CD4-positive, alpha-beta T cell treated with Interferon alpha-2 for 1 hour (primary cell): ENCODE measurements around the gene LAMC1.
"Not testable (repeated sequence)": the region's sequence is repeated elsewhere in the genome, so short reads cannot be mapped to it uniquely, and the experiment has no call there.

ENCODE experiments used
- DNase-seq, 2 donors: peaks; one replicate each; pipeline ENCODE4 v3.0.0-alpha.2; 2020 to 2022

Gene LAMC1

GRCh38 chr1:183110326-183110880 is 87.2 kb downstream of the LAMC1 start:
- DNase-seq, result no peak

DNA sequence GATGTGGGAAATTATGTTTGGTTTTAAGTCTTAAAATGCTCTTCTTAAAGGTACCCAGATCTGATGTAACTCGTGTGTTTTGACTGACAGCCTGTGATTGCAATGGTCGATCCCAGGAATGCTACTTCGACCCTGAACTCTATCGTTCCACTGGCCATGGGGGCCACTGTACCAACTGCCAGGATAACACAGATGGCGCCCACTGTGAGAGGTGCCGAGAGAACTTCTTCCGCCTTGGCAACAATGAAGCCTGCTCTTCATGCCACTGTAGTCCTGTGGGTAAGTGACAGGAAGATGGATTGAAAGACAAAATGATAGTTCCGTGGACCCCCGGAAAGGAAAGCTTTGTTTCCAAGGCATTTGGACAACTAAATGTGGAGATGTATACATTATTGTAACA is 91.2 kb downstream of the LAMC1 start:
- DNase-seq, result no peak

DNA sequence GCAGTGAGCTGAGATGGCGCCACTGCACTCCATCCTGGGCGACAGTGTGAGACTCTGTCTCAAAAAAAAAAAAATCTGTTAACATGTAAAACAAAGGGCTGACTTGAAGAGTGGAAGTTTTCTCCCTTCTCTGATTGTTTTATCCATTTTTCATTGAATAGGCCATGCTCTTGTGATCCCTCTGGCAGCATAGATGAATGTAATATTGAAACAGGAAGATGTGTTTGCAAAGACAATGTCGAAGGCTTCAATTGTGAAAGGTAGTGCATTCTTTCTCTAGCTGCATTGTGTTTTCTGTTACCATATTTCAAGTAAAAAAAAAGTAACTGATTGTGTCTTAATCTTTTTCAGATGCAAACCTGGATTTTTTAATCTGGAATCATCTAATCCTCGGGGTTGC is 93.2 kb downstream of the LAMC1 start:
- no peak for DNase-seq

DNA sequence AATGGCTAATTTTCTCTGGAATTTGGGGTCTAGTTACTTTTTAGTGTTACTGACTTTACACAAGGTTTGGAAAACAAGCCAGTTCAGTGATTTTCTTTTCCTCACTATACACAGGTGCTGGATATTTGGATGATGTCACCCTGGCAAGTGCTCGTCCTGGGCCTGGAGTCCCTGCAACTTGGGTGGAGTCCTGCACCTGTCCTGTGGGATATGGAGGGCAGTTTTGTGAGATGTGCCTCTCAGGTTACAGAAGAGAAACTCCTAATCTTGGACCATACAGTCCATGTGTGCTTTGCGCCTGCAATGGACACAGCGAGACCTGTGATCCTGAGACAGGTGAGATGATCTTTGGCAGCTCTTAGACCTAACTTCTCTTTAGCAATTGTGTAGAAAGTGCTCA is 98.4 kb downstream of the LAMC1 start:
- no peak for DNase-seq

DNA sequence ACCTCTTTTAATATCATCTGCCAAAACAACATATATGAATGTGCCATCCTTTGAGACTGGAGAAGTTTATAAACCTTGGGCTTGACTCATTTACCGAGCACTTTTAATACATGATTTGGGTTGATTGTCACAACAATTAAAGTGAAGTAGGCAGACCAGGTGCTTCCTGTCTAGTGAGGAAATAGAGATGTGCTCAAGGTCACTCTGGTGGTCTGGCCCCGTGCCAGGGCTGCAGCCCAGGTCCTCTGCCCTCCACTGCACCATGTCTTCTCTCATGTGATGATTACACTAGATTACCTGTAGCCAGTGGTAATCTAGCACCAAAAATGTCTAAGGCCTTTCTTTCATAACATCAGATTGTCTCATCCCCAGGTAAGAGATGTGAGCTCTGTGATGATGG is 101.0 kb downstream of the LAMC1 start:
- DNase-seq, result no peak

DNA sequence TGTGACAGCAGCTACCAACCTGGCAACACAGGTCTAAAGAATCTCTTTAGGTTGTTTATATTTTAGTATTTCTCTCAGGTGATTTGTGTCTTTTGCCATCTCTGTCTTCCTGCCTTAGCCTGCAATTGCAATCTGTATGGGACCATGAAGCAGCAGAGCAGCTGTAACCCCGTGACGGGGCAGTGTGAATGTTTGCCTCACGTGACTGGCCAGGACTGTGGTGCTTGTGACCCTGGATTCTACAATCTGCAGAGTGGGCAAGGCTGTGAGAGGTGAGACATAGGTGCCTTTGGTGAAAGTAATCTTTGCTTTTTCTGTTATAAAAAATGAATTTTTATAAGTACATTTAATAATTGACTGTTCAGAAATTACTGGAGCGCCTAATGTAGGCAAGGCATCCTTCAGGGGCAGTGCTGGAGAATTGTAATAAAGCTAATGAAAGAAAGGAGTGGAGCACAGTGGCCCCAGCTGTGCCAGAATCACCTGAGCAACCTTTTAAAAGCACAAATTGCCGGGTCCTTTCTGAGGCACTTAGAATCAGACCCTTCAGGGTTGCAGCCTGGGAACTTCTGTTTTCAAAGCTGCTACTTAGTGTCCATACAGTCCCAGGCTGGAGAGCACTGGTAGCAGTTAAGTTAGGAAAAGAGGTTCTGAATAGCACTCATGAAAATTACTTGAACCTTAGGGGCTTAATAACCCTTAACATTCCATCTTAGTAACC is 102.2 kb downstream of the LAMC1 start:
- no peak for DNase-seq

GRCh38 chr1:183126000-183126366 is 102.8 kb downstream of the LAMC1 start:
- DNase-seq, result no peak

DNA sequence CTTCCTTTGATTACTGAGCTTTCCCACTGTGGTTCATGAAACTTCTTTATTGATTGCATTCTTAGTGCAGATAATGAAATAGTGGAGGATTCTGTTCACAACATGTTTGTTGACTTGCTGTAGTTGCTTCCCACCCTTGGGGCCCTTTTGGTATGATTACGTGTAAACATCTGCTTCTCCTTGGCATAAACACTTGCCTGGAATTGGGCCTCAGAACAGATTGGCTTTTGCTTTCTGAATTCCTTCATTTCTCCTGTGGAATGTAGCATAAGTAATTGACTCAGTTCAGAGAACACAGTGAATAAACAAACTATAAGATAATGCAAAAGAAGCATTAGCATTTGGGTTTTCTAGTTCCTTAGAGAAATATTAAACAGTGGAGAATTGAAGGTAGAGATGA is 103.3 kb downstream of the LAMC1 start:
- DNase-seq, result no peak

DNA sequence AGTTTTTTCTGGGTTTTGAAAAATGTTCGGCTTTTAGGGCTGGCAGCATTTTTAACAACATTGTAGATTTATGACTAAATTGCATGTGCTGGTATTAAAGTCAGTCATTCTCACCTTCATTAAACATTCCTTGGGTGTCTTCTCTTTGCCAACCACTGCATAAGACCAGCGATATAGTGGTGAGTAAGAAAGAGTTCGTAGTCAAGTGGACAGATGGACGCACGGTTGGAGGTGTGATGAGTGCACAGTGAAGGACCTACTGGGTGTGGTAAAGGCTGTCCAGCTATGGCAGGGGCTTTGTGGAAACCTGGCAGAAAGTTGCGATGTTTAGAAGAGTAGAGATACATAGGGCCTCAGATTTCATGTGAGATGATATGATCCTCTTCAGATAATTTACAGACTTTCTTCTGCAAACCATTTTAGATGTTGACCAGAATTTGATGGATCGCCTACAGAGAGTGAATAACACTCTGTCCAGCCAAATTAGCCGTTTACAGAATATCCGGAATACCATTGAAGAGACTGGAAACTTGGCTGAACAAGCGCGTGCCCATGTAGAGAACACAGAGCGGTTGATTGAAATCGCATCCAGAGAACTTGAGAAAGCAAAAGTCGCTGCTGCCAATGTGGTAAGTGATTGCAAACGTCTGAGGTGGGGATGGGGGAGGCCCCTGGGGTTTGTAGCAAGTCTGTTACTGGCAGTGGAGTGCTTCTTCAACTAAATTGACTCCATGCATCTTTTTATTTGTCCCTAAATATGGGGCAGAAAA is 106.9 kb downstream of the LAMC1 start:
- no peak for DNase-seq

- DNase-seq, result no peak
These were observed 107.9 kb downstream of the LAMC1 start for GRCh38 chr1:183131166-183131565.

DNA sequence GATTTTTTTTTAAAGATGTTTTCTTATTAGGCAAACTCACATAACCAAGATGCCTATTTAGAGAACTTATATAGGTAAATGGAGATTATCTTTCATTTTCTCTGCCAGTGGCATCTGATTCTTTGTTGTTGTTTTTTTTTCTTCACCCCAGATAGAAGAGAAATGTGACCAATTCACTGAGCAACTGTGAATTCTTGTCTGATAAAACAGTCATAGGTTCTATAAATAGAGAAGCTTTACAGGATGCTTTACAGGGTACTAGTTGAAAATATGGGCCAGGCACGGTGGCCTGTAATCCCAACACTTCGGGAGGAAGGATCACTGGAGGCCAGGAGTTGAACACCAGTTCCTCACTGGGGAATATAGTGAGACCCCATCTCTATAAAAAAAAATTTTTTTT is 112.1 kb downstream of the LAMC1 start:
- no peak for DNase-seq

GRCh38 chr1:183137782-183138181 is 114.6 kb downstream of the LAMC1 start:
- no peak for DNase-seq

GRCh38 chr1:183138301-183138700 is 115.1 kb downstream of the LAMC1 start:
- DNase-seq, result no peak

DNA sequence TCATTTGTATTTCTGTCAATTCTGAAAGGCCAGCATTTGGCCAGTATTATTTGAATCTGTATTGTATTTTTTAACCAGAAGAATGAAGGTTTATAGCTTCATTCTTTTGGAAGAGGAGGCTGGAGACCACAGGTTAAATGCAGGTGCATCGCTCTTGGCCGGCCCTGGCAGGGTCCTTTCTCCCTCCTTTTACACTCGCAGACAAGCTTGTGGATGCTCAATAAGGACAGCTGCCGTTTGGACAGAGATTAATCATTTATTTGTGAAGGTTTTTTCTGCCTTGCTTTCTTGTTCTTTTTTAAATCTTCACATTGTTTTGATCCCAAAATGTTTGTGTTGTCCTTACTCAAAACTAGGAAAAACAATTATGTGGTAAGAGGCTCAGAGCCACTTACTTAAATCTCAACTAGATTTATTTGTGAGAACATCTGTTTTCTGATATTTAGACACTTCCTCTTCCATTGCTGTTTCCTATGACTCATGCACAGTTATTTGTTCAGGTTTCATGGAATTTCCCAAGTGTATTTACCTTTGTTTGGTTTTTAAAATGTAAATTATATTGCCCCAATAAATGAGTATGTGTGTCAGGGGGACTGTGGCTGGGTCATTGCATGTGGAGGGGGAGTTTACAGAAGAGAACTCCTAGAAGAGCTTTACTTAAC is 116.2 kb downstream of the LAMC1 start:
- no peak for DNase-seq

GRCh38 chr1:183140633-183141032 is 117.4 kb downstream of the LAMC1 start:
- DNase-seq, result no peak

DNA sequence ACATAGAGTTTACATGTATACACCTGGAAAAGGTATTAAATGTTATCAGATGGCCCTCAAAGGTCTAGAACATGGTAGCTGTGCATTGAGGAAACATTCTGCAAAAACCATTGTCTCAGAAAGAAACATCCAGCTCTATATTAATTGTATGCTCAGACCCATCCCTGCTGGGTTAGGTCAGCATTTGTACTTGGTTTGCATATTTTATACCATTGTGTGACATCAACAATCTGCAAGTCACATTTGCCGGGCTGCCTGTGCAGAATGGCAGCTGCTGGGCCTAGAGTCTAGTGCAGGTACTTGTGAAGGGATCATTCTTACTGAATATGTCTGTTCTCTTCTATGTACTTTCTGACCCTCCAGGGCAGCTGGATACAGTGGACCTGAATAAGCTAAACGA is 119.0 kb downstream of the LAMC1 start:
- DNase-seq, result no peak

- DNase-seq, result no peak
These were observed 120.5 kb downstream of the LAMC1 start for GRCh38 chr1:183143576-183144315.

DNA sequence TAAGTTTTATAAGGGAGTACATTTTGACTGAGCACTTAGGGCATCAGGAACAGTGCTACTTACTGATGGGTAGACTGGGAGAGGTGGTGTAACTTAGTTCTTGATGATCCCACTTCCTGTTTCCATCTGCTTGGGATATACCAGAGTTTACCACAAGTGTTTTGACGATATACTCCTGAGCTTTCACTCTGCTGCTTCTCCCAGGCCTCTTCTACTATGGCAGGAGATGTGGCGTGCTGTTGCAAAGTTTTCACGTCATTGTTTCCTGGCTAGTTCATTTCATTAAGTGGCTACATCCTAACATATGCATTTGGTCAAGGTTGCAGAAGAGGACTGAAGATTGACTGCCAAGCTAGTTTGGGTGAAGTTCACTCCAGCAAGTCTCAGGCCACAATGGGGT is 121.5 kb downstream of the LAMC1 start:
- DNase-seq, result no peak

DNA sequence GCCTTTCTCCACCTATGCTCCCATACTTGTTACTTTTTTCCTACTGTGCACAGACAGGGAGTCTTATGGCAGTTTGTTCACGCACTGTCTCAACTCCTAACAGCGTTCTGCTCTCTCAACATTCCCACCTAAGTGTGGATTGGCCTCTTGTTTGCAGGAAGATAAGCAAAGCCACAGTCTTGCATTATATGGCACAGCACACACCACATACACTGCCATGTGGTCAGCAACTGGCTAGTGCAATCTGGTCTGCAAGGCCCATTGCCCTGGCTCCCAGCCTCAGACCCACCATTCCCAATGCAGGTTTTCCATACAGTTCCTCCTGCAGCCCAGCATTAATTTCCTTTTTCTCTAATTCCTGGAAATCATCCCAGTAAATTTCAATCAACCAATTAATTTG is 124.5 kb downstream of the LAMC1 start:
- no peak for DNase-seq

DNA sequence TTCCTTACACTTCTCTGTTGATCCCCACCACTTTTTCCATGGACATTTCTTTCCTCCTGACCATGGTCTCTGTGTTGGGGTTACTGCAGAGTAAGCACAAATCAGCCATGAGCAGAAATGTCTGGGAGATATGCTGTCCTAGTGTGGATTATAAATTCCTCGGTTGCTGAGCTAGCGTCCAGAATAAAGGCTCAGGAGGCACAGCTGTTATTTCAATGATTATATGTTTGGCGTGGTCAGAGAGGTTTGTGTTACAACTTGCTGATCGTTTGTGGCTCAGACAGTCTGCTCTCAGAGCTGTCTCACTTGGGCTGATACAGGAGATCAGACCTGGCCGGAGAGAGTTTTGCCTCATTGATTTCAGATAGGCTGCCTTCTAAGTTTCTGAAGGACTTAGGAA is 125.4 kb downstream of the LAMC1 start:
- no peak for DNase-seq

- no peak for DNase-seq
These were observed 126.1 kb downstream of the LAMC1 start for GRCh38 chr1:183149273-183149672.

- not testable (repeated sequence) for DNase-seq
These were observed 126.8 kb downstream of the LAMC1 start for GRCh38 chr1:183150032-183150431.

DNA sequence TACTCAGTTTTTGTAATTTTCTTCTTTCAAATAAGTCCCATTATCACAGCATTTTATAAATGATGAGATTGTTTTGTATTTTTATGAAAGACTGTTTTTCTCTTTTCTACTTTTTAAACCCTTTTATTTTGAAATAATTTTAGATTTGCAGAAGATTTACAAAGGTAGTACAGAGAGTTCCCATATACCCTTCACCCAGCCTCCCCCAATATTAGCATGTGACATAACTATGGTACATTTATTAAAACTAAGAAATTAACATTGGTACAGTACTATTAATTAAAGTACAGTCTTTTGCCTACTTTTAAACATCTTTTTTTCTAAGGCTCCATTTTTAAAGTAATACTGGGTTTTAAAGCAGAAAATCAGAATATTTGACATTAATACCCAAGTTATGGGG is 127.2 kb downstream of the LAMC1 start:
- no peak for DNase-seq
